ENCODE data around the gene ADAM12. TPM values are rescaled to one million over a fixed set of nuclear protein-coding genes. Genes with fewer than 3 reads are reported as not detected.

ADAM12 gene, protein sequence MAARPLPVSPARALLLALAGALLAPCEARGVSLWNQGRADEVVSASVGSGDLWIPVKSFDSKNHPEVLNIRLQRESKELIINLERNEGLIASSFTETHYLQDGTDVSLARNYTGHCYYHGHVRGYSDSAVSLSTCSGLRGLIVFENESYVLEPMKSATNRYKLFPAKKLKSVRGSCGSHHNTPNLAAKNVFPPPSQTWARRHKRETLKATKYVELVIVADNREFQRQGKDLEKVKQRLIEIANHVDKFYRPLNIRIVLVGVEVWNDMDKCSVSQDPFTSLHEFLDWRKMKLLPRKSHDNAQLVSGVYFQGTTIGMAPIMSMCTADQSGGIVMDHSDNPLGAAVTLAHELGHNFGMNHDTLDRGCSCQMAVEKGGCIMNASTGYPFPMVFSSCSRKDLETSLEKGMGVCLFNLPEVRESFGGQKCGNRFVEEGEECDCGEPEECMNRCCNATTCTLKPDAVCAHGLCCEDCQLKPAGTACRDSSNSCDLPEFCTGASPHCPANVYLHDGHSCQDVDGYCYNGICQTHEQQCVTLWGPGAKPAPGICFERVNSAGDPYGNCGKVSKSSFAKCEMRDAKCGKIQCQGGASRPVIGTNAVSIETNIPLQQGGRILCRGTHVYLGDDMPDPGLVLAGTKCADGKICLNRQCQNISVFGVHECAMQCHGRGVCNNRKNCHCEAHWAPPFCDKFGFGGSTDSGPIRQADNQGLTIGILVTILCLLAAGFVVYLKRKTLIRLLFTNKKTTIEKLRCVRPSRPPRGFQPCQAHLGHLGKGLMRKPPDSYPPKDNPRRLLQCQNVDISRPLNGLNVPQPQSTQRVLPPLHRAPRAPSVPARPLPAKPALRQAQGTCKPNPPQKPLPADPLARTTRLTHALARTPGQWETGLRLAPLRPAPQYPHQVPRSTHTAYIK
- under 1 TPM in 2 of 4 donors, not detected in 2; 0.45 to 0.87 TPM for polyA plus RNA-seq
- long read RNA-seq, donor 1, result 0 reads
- long read RNA-seq, donor 2, result 0 reads
- long read RNA-seq, donor 3, result 0 reads
- long read RNA-seq, donor 4, result 0 reads
- long read RNA-seq, donor 5, result 0 reads
- long read RNA-seq, donor 6, result 0 reads
- long read RNA-seq, donor 7, result 0 reads
- long read RNA-seq, donor 8, result 0 reads
- long read RNA-seq, donor 9, result 0 reads
- long read RNA-seq, donor 10, result 0 reads

GRCh38 chr10:126387931-126388911, at the start of gene ADAM12:
Gene ADAM12 (minus strand): TSS chr10:126388477. CDS start chr10:126388145, 332 bp downstream.
- DNase-seq (peak in 1 of 2 donors; percentile 31), FAIRE-seq (no peak)
- Histone ChIP-seq H3K27ac (ENCODE audit: low read depth in 1 of 3, low read length in 2 of 3) (no peak within 1 kb of the TSS), H3K4me1 (ENCODE audit: control insufficient read depth in 3 of 3, insufficient read depth in 2 of 3, low read depth in 1 of 3, low read length in 2 of 3) (peaks cover 0 to 4% (median 0%) of the 10 kb centered on the region in 3 donors), H3K27me3 (ENCODE audit: control insufficient read depth in 3 of 3, insufficient read depth in 3 of 3, low read length in 3 of 3) (peaks cover 5 to 19% (median 6%) of the 10 kb centered on the region in 3 donors), H3K4me3 (ENCODE audit: low read depth in 1 of 3, low read length in 3 of 3) (peak within 1 kb of the TSS in 2 of 3 donors; percentile 35 to 41), H3K9me3 (ENCODE audit: control insufficient read depth in 2 of 2, insufficient read depth in 1 of 2, low read depth in 1 of 2, low read length in 1 of 2) (no peaks in the 10 kb centered on the region), H3K36me3 (ENCODE audit: control insufficient read depth in 3 of 3, insufficient read depth in 2 of 3, low read depth in 1 of 3, low read length in 3 of 3) (no peaks in the 10 kb centered on the region)
- 5 to 8% (median 5%) methylated on average over 87 to 127 of the region's 127 CpGs for WGBS, 3 donors

GRCh38 chr10:126437635-126438406, 49.5 kb upstream of the ADAM12 start:
- Histone ChIP-seq H3K9me3 (ENCODE audit: control insufficient read depth in 2 of 2, insufficient read depth in 1 of 2, low read depth in 1 of 2, low read length in 1 of 2) (peaks cover 0 to 5% of the 10 kb centered on the region in 2 donors), H3K4me1 (ENCODE audit: control insufficient read depth in 3 of 3, insufficient read depth in 2 of 3, low read depth in 1 of 3, low read length in 2 of 3) (no peaks in the 10 kb centered on the region), H3K4me3 (ENCODE audit: low read depth in 1 of 3, low read length in 3 of 3) (no peak overlapping the region), H3K27ac (ENCODE audit: low read depth in 1 of 3, low read length in 2 of 3) (no peak overlapping the region), H3K36me3 (ENCODE audit: control insufficient read depth in 3 of 3, insufficient read depth in 2 of 3, low read depth in 1 of 3, low read length in 3 of 3) (no peaks in the 10 kb centered on the region), H3K27me3 (ENCODE audit: control insufficient read depth in 3 of 3, insufficient read depth in 3 of 3, low read length in 3 of 3) (peaks cover 0 to 3% (median 0%) of the 10 kb centered on the region in 3 donors)
- no peak for DNase-seq
- 65 to 95% (median 93%) methylated on average over 2 of the region's 2 CpGs for WGBS, 3 donors
- FAIRE-seq, result no peak

- WGBS, 3 donors, result 20 to 53% (median 26%) methylated on average over 5 of the region's 5 CpGs
Observed at GRCh38 chr10:126434235-126434634, 46.0 kb upstream of the ADAM12 start.

DNA sequence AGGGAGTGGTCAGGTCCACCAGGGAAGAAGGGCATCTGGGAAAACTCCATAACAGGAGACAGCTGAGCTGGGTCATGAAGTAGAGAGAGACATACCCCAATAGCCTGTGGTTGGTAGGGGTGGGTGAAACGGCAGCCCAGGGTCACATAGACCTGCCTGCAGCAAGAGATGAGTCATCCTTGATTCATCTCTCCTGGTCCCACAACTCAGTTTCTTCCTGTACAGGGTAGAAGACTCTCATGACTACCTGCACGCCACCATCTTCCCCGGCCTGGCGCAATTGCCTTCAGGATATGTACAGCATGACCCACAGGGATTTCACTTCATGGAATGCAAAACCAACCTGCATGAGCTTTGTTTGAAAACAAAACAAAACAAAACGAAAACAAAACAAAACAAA, 45.1 kb upstream of the ADAM12 start:
- WGBS, 3 donors, result 61 to 79% (median 62%) methylated on average over 5 of the region's 5 CpGs
- Histone ChIP-seq H3K27me3 (ENCODE audit: control insufficient read depth in 3 of 3, insufficient read depth in 3 of 3, low read length in 3 of 3) (peaks cover 0 to 3% (median 0%) of the 10 kb centered on the region in 3 donors), H3K4me1 (ENCODE audit: control insufficient read depth in 3 of 3, insufficient read depth in 2 of 3, low read depth in 1 of 3, low read length in 2 of 3) (no peaks in the 10 kb centered on the region), H3K27ac (ENCODE audit: low read depth in 1 of 3, low read length in 2 of 3) (no peak overlapping the region), H3K9me3 (ENCODE audit: control insufficient read depth in 2 of 2, insufficient read depth in 1 of 2, low read depth in 1 of 2, low read length in 1 of 2) (no peaks in the 10 kb centered on the region), H3K4me3 (ENCODE audit: low read depth in 1 of 3, low read length in 3 of 3) (no peak overlapping the region), H3K36me3 (ENCODE audit: control insufficient read depth in 3 of 3, insufficient read depth in 2 of 3, low read depth in 1 of 3, low read length in 3 of 3) (no peaks in the 10 kb centered on the region)
- DNase-seq (no peak), FAIRE-seq (no peak)

More at GRCh38 chr10:126434235-126434634, 46.0 kb upstream of the ADAM12 start:
- DNase-seq (no peak), FAIRE-seq (no peak)
- Histone ChIP-seq H3K27ac (ENCODE audit: low read depth in 1 of 3, low read length in 2 of 3) (no peak overlapping the region), H3K4me3 (ENCODE audit: low read depth in 1 of 3, low read length in 3 of 3) (no peak overlapping the region), H3K27me3 (ENCODE audit: control insufficient read depth in 3 of 3, insufficient read depth in 3 of 3, low read length in 3 of 3) (peaks cover 0 to 3% (median 0%) of the 10 kb centered on the region in 3 donors), H3K4me1 (ENCODE audit: control insufficient read depth in 3 of 3, insufficient read depth in 2 of 3, low read depth in 1 of 3, low read length in 2 of 3) (no peaks in the 10 kb centered on the region), H3K9me3 (ENCODE audit: control insufficient read depth in 2 of 2, insufficient read depth in 1 of 2, low read depth in 1 of 2, low read length in 1 of 2) (peaks cover 0 to 5% of the 10 kb centered on the region in 2 donors), H3K36me3 (ENCODE audit: control insufficient read depth in 3 of 3, insufficient read depth in 2 of 3, low read depth in 1 of 3, low read length in 3 of 3) (no peaks in the 10 kb centered on the region)

DNA sequence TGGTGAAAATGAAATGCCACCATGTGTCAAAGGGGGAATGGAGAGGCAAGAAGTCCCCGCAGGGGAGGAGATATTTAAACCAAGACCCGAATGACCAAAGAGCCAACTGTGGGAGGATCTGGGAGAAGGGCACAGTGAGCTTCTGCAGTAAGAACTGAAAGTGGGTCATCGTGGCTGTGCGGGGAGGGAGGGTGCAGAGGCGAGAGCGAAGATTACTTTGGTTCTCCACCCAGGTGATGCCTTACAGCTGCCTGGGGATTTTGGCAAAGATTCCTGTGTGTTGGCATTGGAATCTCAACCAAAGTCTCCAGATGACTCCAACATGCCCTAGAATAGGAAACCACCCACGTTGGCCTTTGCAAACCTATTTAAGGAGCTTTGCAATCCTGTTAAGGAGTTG, 44.2 kb upstream of the ADAM12 start:
- 78 to 86% (median 80%) methylated on average over 7 of the region's 7 CpGs for WGBS, 3 donors
- no peaks in the 10 kb centered on the region for H3K9me3 ChIP-seq (ENCODE audit: control insufficient read depth in 2 of 2, insufficient read depth in 1 of 2, low read depth in 1 of 2, low read length in 1 of 2)
- no peak overlapping the region for H3K4me3 ChIP-seq (ENCODE audit: low read depth in 1 of 3, low read length in 3 of 3)
- H3K27me3 ChIP-seq (ENCODE audit: control insufficient read depth in 3 of 3, insufficient read depth in 3 of 3, low read length in 3 of 3), result peaks cover 0 to 3% (median 0%) of the 10 kb centered on the region in 3 donors
- DNase-seq (no peak), FAIRE-seq (no peak)
- H3K4me1 ChIP-seq (ENCODE audit: control insufficient read depth in 3 of 3, insufficient read depth in 2 of 3, low read depth in 1 of 3, low read length in 2 of 3), result no peaks in the 10 kb centered on the region
- no peaks in the 10 kb centered on the region for H3K36me3 ChIP-seq (ENCODE audit: control insufficient read depth in 3 of 3, insufficient read depth in 2 of 3, low read depth in 1 of 3, low read length in 3 of 3)
- no peak overlapping the region for H3K27ac ChIP-seq (ENCODE audit: low read depth in 1 of 3, low read length in 2 of 3)

DNA sequence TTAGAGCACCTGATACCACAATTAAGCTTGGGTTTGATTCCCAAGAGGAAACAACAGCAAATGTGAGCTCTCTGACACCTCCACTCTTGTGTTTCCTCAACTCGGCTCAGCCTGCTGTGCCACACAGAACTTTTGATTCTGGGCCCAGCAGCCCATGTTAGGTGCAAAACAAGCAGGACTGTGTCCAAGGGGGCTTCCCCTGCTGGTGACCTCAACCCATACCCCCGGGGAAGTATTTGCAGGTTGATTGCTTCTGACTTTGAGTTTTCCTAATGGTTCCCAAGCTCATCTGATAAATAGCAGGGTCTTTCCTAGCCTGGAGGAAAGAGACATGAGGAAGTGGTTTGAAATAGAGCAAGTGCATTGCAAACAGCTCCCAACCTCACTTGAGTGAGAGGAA, 43.5 kb upstream of the ADAM12 start:
- H3K4me3 ChIP-seq (ENCODE audit: low read depth in 1 of 3, low read length in 3 of 3), result no peak overlapping the region
- no peak for FAIRE-seq

DNA sequence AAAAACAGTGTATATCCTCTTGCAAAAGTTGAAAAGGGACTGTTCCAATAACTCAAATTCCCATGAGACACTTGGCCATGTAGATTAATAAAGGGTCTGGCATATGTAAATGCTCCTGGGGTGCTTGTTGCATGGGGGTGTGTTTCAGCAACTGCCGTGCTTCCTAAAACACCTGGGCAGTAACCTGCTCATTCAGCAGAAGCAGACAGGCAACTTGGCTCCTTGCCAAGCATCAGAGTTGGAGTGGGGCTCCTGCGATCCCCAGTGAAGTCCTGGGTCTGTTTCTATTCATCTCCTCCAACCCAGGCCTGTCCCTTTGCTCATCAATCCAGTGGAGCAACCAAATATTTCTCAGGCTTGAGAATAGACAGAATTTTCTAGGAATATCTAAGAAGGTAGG, 42.2 kb upstream of the ADAM12 start:
- DNase-seq (no peak), FAIRE-seq (no peak)
- no peaks in the 10 kb centered on the region for H3K4me1 ChIP-seq (ENCODE audit: control insufficient read depth in 3 of 3, insufficient read depth in 2 of 3, low read depth in 1 of 3, low read length in 2 of 3)
- no peaks in the 10 kb centered on the region for H3K9me3 ChIP-seq (ENCODE audit: control insufficient read depth in 2 of 2, insufficient read depth in 1 of 2, low read depth in 1 of 2, low read length in 1 of 2)
- H3K36me3 ChIP-seq (ENCODE audit: control insufficient read depth in 3 of 3, insufficient read depth in 2 of 3, low read depth in 1 of 3, low read length in 3 of 3), result no peaks in the 10 kb centered on the region
- no peak overlapping the region for H3K4me3 ChIP-seq (ENCODE audit: low read depth in 1 of 3, low read length in 3 of 3)
- no peak overlapping the region for H3K27ac ChIP-seq (ENCODE audit: low read depth in 1 of 3, low read length in 2 of 3)
- H3K27me3 ChIP-seq (ENCODE audit: control insufficient read depth in 3 of 3, insufficient read depth in 3 of 3, low read length in 3 of 3), result peaks cover 0 to 2% (median 0%) of the 10 kb centered on the region in 3 donors
- 54 to 78% (median 58%) methylated on average over 2 of the region's 2 CpGs for WGBS, 3 donors

More for the DNA sequence above, 43.5 kb upstream of the ADAM12 start:
- Histone ChIP-seq H3K9me3 (ENCODE audit: control insufficient read depth in 2 of 2, insufficient read depth in 1 of 2, low read depth in 1 of 2, low read length in 1 of 2) (no peaks in the 10 kb centered on the region), H3K4me1 (ENCODE audit: control insufficient read depth in 3 of 3, insufficient read depth in 2 of 3, low read depth in 1 of 3, low read length in 2 of 3) (no peaks in the 10 kb centered on the region), H3K27ac (ENCODE audit: low read depth in 1 of 3, low read length in 2 of 3) (no peak overlapping the region), H3K36me3 (ENCODE audit: control insufficient read depth in 3 of 3, insufficient read depth in 2 of 3, low read depth in 1 of 3, low read length in 3 of 3) (no peaks in the 10 kb centered on the region), H3K27me3 (ENCODE audit: control insufficient read depth in 3 of 3, insufficient read depth in 3 of 3, low read length in 3 of 3) (peaks cover 0 to 3% (median 0%) of the 10 kb centered on the region in 3 donors)
- WGBS, 3 donors, result 73 to 85% (median 79%) methylated on average over 2 of the region's 2 CpGs
- DNase-seq, result no peak
